HG03039 (cell line): Measurements from ENCODE around the gene COPZ1.

Experiments used
- ATAC-seq: cut with Tn5 transposase; IDR thresholded peaks from one replicate; pipeline ENCODE4 v1.9.1; 2021; ENCODE audit warnings: mild to moderate bottlenecking, moderate library complexity; ENCODE audit not compliant: unreplicated experiment

COPZ1 gene

DNA sequence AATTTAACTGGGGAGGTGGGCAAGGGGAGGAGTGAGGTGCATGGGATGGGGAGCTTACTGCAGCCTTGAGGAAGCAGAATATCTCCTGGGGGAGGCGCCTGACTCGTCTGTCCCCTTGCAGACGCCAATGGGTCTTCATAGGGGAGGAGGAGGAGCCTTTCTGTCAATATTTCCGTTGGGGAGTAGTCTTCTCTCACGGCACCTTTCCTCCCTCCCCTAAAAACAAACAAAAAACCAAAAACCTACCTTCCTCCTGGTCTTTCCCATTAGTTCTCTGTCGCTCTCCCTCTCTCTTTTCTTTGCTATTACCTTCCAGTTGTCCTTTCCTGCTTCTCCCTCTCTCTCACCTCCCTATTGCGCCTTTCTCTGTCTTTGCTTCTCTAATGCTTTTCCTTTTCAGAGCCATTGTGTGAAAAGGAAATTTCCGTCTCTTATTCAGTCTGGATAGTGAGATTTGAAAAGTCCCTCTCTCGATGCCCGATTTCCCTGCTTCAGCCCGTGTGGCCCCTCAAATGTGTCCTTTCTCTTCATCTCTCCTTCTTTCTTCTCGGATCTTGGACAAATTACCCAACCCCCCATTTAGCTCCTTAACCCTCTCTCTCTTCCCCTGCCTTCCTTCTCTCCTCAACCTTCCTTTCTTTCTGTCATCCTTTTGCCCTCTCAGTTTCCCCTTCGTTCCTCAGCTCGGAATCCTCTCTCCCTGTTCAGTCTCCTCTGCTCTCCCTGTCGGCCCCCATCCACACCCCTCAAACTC lies 33.4 kb downstream of the COPZ1 start:
- ATAC-seq, result no peak

DNA sequence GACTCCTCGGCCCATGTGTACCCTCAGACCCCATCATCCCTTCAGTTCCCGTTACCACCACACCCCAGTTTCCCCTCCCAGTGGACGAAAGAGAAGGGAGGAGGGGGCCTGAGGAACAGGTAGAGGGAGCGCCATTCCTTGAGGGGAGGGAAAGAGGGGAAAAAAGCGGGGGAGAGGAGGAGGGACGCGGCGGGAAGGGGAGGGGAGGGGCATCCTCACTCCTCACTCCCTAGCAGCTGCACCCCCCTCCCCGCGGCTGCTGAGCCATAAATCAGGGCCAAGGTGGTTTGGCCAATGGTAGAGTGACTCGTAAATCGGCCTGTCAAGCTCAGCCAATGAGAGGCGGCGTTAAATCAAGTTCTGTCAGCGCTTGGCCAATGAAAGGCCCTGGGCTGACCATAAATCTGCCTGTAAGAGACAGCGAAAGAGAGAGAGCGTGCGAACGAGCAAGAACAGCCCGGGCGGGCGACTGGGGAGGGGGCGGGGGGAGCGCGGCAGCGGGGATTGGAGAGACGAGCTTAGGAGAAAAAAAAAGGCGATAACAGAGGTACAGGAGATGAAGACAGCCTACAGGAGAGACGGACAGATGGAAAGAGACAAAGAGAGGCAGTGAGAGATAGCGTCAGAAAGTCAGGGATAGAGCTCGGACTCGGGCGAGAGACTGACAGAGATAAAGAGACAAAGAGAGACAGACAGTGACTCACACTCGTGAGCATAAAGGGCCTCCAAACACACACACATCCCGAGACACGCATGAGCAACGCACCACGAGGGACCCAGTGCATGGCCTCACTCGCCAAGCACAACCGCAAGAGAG lies 34.2 kb downstream of the COPZ1 start:
- ATAC-seq, result peak; percentile 92

DNA sequence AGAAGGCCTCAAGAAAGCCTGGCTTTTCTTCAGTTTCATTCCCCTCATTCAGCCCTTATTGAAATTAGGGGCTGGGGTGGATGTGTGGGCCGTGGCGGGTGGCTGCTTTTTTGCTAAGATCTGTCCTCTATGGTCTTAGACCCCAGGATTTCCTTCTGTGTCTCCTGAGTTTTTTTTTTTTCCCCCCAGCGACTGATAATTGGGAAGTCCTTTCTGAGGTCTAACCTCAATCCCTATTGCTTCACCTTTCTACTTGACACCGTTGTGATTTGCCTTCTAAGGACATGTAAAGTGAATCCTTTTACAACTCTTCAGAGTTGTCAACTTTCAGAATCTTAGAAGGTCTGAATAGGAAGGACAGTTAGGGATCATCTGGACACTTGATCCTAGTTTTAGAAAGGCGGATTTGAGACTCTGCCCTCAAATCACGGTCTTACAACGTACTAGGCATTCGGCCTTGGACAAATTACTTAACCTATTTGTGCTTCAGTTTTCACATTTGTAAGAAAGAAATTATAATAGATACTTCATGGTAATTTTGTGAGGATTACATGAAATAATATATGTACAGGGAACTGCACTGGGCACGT lies 34.9 kb downstream of the COPZ1 start:
- ATAC-seq, result no peak

DNA sequence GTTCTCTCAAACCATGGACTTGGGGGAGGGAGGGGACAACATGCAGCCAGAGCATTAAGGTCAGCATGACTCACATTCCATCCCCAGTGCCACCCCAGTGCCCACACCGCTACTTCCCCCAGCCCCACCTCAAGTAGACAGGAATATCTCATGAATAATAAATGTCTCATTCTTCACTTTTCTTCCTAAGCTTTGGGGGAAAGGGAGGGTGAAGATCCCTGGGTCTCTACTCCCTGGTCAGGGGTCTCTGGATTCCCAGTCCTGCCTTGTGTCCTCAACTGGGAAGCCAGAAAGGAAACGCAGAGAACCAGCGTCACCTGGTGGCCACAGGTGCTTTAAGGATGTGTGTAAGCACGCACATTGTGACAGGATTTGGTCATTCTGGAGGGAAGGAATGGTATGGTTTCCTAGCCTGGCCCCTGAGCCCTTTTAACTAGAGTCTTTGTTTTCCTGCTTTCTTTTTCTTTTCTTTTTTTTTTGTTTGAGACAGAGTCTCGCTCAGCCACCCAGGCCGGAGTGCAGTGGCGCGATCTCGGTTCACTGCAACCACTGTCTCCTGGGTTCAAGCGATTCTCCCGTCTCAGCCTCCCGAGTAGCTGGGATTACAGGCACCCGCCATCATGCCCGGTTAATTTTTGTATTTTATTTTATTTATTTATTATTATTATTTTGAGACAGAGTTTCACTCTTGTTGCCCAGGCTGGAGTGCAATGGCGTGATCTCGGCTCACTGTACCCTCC lies 36.0 kb downstream of the COPZ1 start:
- ATAC-seq, result no peak

DNA sequence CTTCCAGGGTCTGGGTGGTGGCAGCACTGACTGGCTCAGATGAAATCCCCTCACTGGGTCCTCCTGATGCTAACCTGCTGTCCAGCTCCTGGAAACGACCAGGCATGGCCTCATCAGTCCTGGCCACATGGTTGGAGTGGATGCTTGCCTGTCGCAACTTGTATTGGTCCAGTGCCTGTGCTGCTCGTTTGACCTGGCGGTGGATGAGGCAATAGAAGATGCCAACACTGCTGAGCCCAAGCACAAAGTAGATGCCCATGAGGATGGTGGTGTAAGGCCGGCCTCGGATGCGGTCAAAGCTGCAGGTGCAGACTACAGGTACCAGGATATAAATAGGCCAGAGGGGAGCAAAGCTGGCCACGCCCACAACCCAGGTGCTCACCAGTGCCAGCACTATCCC lies 38.1 kb downstream of the COPZ1 start:
- no peak for ATAC-seq

DNA sequence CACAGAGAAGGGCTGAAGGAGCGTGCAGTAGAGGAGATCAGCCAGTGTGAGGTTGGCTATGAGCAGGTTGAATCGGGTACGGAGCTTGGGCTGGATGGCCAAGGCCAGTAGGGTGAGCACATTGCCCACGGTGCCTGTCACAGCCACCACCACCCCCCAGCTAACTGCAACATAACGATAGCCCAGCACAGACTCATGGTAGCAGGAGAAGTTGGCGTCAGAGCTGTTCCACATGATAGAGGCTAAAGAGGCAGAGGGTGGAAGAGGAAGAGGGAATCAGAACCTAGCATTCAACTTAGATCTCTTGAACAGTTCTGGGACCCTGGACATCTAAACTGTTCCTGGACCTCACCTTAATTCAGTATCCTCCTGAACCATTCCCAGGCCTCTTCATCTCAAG lies 38.7 kb downstream of the COPZ1 start:
- ATAC-seq, result no peak

DNA sequence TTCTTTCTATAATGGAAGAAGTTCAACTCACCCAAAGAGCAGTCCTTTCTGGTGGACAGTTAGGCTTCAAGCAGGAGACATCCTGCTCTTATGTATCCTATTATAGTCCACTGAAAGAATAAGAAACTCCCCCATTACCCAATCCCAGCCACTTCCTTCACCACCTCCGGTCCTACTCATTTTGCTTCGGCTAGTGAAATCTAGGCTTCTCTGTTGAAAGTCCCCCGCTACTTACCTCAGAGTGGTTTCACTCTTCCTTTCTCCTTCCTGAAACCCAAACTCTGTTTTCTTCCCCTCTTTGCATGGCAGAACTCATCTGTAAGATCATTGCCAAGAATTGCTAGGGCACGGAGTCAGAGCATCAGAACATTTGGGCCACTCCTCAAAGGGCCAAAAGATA lies 39.5 kb downstream of the COPZ1 start, which contains the start of gene GPR84:
Gene GPR84, minus strand, starts transcription at position 74 of the 400 bp plus-strand sequence. CDS start 635 bp downstream, outside the sequence.
- ATAC-seq, result no peak

DNA sequence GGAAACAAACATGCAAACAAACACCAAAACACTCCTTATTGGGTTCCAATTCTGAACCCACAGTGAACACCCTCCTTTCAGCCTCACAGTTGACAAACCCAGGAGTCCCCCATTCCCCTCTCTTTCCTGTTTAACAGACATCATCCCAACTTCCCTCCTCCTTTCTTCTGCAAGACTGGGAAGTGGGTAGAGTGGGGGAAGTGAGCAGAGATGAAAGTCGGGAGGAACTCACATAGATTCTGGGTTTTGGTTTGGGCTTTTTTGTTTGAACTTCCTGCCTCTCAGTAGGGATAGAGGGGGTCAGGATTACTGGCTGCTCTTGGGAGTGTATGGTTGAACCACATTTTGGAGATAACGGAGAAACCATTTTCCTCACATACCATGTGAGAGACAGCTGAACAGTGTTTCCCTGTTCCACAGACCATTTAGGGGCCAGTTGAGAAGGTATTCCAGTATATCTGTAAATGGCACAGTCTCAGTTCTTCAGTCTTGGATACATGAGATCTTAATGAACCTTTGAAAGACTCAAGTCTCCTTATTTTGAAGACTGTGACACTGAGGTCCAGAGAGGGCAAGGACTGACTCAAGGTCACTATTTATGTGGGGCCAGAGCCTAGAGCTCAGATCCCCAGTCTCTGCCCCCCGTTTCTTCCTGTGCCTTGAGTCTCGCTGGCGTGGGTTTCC lies 43.2 kb downstream of the COPZ1 start:
- no peak for ATAC-seq

DNA sequence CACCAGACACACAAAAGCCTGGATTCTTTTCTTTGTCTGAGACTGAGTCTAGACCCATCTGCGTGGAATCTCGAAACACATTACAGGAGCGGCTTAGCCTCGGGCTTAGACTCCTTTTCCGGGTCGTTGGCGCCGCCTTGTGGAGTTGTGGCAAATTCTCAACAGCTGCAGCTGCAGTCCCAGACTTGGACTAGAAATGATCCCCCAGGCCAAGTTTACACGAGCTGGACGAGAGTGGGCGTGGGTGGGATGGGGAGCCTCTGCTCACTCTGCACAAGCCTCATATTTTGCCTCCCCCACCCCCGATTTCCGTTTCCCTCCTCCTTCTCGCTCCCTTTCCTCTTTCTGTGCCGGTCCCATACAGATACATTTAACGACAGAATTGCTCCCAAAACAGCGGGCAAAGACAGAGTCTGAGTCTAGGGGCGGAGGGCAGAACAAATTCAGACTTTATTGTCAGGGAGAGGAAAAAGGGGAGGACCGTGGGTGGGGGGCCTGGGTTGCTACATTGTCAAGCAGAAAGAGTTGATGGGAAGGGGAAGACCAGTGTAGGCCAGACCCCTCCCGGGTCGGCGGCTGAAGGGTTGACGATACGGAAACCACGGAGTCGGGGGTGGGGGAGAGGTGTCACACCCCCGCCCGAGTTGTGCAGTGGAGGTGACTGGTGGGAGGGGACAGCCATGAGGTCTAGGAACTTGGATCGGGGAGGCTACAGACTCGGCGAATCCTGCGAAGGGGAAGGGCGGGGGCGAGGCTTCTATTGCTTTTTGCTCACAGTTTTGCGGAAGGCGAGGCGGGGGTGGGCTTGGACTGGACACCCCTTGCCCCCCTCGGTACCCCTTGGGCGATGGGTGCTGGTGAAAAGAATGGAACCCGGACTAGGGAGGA lies 44.0 kb downstream of the COPZ1 start:
- ATAC-seq, result no peak

DNA sequence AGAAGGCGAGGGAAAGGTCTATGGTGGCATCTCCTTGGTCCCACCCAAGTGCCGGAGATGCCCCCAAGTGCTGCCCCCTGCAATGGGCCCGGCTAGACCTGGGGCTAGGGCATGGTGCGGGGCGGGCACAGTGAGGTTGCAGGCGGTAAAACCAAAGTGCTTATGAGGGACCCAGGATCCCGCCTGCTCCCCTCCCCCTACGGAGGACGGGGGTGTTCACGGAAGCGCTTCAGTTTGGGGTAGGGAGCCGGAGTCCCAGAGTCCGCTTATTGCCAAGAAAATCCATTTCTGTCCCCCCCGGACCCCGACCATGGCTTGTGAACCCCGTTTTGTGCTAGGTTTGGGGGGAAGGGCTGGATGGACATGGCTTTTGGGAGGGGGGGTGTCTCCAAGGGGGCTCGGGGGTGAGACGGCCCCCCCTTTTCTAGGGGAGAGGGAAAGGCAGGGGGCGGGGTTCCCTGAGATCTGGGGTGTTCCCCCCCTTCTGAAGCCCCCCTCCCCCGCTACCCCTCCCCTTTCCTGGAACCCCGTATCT lies 44.7 kb downstream of the COPZ1 start:
- ATAC-seq, result no peak

DNA sequence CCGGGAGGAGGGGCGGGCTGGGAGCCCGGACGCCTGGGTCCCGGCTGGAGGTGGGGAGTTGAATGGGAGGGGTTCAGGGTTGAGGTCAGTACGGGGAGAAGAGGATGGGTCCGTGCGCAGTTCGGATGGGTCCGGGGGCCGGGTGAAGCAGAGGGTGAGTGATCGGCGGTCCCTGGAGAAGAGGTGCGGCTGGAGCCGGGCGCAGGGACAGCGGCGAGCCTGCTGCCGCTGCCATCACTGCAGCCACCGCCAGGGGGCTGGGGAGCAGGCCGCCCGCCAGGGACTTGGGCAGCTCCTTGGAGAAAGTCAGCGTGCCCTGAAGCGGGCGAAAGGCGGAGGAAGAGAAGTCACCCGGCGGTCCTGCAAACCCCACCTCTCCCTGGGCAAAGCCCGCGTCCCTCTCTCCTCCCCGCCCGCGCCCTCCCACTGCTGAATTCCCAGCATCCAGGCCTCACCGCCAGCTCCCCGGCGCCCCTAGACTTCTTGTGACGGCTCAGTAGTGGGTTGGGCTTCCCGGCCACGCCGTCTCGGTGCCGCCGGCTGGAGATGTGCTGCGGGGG lies 45.3 kb downstream of the COPZ1 start:
- no peak for ATAC-seq

DNA sequence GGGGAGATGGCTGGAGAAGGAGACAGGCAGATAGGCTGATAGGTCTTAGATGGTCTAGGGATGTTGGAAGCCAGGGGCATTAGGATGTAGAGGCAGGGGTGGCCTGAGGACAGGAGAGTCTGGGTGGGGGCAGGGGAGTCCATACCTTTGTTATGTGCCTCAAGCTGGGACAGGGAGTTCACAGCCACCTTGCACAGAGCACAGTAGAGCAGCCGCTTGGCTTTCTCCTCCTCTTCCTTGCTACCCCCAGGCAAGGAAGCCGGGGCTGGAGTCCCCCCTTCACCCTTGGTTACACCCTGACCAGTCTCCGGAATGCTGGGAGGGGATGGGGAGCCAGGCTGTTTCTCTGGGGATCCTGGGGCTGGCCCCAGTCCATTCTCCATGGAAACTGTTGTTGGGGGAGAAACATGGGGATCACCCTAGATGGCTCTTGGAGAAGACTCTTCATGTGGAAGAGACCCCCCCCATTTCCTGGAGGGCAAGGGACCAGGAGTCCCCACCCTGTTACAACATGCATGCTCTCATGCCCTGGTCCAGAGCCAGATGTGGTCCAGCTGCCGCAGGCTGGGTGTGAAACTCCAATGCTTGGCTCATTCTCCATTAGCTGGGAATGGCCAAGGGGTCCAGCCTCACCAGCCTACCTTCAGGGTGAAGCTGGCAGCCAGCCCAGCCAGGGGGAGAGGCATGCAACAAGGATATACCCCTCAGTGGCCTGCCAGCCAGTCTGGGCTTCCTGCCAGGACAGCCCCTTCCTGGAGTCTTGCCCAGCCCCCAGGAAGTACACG lies 46.6 kb downstream of the COPZ1 start:
- no peak for ATAC-seq

DNA sequence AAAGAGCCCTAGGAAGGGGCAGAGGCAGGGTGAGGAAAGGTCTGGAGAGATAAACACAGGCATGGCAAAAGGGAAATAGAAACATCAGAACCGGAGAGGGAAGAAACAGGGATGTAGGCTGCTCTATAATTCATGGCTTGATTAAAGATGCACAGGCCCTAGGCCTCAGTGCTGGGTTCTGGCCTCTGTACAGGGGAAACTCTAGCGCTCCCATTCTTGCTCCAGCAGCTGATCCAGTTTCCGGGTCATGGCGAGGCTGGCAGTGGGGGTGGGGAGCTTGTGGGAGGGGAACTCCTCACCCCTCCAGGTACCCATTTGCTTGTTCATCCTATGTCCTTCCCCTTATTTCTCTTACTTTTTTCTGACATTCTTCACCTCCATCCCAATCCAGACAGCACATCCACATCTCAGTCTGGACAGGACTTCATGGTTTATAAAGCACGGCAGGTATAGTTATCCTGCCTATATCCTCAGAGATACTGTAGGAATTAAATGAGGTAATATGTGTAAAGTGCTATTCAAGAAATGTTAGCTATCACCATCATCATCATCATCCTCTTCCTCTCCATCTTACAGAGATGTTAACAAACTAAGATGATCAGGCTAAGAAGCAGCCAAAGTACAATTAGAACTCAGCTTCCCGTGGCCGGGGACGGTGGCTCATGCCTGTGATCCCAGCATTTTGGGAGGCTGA lies 47.3 kb downstream of the COPZ1 start:
- ATAC-seq, result no peak

DNA sequence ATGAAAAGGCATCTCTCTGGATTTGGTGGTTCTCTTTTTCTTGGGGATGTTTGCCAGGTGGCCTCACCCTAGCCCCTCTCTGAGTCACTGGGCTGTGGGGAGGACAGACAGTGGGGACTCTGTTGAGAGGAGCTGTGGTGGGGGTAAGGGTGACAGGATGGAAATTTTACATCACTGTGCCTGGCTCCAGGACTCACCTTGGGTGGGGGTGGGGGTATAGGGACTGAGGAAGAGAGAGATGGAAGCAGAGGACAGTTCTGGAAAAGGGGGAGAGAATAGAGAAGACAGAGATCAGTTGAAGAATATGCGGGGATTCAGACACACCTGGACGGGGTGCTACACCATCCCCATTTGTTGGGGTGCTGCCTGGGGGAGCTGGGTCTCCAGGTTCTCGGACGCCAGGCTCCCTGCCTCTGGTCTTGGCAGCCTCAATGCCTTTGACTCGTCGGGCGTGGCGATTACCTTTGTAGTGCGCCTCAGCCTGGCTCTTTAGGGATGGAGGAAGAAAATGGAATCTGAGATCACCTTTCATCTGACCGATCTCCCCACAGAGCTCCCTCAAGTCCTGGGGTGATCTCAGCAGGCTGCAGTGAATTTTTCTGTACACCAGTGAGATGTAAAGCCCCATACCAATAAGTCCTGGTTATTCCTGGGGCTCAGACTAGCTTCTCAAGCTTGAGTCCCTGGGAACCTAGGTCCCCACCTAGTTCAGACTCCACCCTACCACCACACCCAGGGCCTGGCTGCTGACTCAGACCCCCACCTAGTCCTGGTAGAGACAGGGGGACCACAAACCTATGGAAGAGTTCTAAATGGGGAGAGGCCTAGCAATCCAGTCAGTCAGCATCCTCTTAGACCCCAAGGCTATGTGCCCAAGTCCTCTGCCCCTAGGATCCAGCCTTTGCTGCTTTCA lies 49.0 kb downstream of the COPZ1 start:
- ATAC-seq, result no peak

DNA sequence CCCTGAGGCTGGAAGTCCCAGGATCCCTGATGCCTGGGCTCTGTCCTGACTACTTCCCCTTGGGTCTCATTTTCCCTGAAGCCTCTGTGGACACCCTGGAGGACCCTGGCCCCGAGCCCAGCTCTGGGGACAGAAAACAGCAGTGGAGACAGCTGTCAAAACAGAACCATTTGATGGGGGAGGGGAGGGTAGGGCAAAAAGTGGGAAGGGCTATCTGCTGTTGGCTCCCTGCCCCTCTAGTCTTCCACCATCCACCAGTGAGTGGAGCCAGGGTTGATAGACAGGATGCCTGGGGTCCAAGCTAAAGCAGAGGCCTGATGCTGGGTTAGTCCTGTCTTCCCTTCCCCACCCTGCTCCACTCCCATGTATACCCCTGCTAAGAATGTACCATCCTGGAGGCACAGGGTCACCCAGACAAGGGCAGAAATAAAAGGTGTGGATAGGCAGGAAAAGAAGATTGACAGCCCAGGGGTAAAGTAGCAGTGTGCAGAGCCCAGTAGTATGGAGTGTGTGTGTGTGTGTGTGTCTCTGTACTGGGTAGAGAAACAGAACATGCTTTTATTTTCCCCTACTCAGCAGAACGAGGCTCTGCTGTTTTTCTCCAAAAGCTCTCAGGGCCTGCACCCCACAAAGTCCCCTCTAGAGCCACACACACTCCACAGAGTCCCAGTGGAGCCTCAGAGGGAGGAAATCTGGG lies 49.8 kb downstream of the COPZ1 start:
- no peak for ATAC-seq

DNA sequence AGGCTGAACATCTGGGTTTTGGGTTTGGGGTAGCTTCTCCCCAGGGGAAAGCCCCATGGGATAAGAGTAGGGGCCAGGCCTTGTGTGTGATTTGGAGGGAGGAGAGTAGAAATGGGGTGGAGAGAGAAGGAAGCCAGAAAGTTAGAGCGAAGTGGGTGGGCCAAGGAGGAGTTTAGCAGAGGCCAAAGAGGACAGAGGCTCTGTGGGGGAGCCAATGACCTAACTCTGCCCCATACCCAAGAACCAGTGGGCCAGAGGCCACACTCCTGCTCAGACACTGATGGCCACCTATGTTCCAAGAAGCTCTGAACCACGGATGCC lies 50.3 kb downstream of the COPZ1 start:
- ATAC-seq, result no peak
